Hepatocyte (in vitro differentiated cells): ENCODE results near the gene ZNF547.

Source experiments
- CTCF ChIP-seq: fragments of 200-600 bp; sonication (generic); IDR thresholded peaks from 2 replicates; pipeline ENCODE4 v1.5.1; 2016; ENCODE audit warnings: antibody characterized with exemption, mild to moderate bottlenecking; ENCODE audit not compliant: poor library complexity
- EZH2phosphoT487 ChIP-seq: fragments of 200-600 bp; sonication (generic); IDR thresholded peaks from one replicate; pipeline ENCODE4 v1.6.1; 2018; ENCODE audit warnings: antibody characterized with exemption, mild to moderate bottlenecking, low read depth, moderate library complexity; ENCODE audit not compliant: unreplicated experiment, severe bottlenecking

GRCh38 chr19:57350877-57351805 lies 12.2 kb upstream of the ZNF547 start, which contains the start of gene ZNF304:
- TF ChIP-seq CTCF: no peak
- no peak for TF ChIP-seq EZH2phosphoT487
